ENCODE results near the gene STK31.
"Not testable (repeated sequence)": the region's sequence is repeated elsewhere in the genome, so short reads cannot be mapped to it uniquely, and the experiment has no call there.

The STK31 gene

GRCh38 chr7:23715099-23715498 lies 5.1 kb downstream of the STK31 start:
- DNase-seq (ENCODE audit: extremely low spot score): no peak
- POLR2A ChIA-PET: no interaction called here
- CTCF ChIA-PET: interaction anchor here (0.9 kb wide), 1 partner anchor 30 kb away, joined by 6 read pairs; no protein-coding TSS in a partner anchor
- no peak for TF ChIP-seq FOXK2 (IDR thresholded peaks at IDR 0.05)
- no peak for TF ChIP-seq ZNF384 (IDR thresholded peaks at IDR 0.05)

- TF ChIP-seq L3MBTL2 (conservative IDR thresholded peaks at IDR 0.05): no peak
- TF ChIP-seq SUZ12 (IDR thresholded peaks at IDR 0.05): no peak
- no peak for TF ChIP-seq HDGF (IDR thresholded peaks at IDR 0.05; ENCODE audit: borderline replicate concordance)
- TF ChIP-seq TARDBP (IDR thresholded peaks at IDR 0.05): no peak
- TF ChIP-seq FOXM1 (IDR thresholded peaks at IDR 0.05; ENCODE audit: borderline replicate concordance): no peak
- TF ChIP-seq NFRKB (IDR thresholded peaks at IDR 0.05): no peak
- TF ChIP-seq CTBP1 (IDR thresholded peaks at IDR 0.05; ENCODE audit: borderline replicate concordance): no peak
- TF ChIP-seq PKNOX1 (IDR thresholded peaks at IDR 0.05): no peak
- TF ChIP-seq ZNF384 (IDR thresholded peaks at IDR 0.05): no peak
- no peak for TF ChIP-seq LEF1 (IDR thresholded peaks at IDR 0.05; ENCODE audit: borderline replicate concordance)
- TF ChIP-seq SP1 (IDR thresholded peaks at IDR 0.05): no peak
- ChIA-PET POLR2A (no interaction called here), CTCF (interaction anchor here (1.3 kb wide), 1 partner anchor 171 kb away, joined by 3 read pairs; no protein-coding TSS in a partner anchor)
- DNase-seq (ENCODE audit: extremely low spot score): no peak
Measured at GRCh38 chr7:23717788-23718187, 7.8 kb downstream of the STK31 start.

- POLR2A ChIA-PET: no interaction called here
- no peak for DNase-seq (ENCODE audit: extremely low spot score)
- CTCF ChIA-PET: no interaction called here
- TF ChIP-seq FOXK2 (IDR thresholded peaks at IDR 0.05): no peak
- TF ChIP-seq PKNOX1 (IDR thresholded peaks at IDR 0.05): no peak
- no peak for TF ChIP-seq HDGF (IDR thresholded peaks at IDR 0.05; ENCODE audit: borderline replicate concordance)
- TF ChIP-seq FOXA1 (IDR thresholded peaks at IDR 0.05): no peak
- no peak for TF ChIP-seq LEF1 (IDR thresholded peaks at IDR 0.05; ENCODE audit: borderline replicate concordance)
- TF ChIP-seq SP1 (IDR thresholded peaks at IDR 0.05): no peak
- no peak for TF ChIP-seq NFRKB (IDR thresholded peaks at IDR 0.05)
- no peak for TF ChIP-seq ZNF384 (IDR thresholded peaks at IDR 0.05)
- TF ChIP-seq ELF4 (IDR thresholded peaks at IDR 0.05): no peak
- TF ChIP-seq ARNT (IDR thresholded peaks at IDR 0.05): no peak
- TF ChIP-seq CTBP1 (IDR thresholded peaks at IDR 0.05; ENCODE audit: borderline replicate concordance): no peak
- TF ChIP-seq FOXM1 (IDR thresholded peaks at IDR 0.05; ENCODE audit: borderline replicate concordance): no peak
Measured at GRCh38 chr7:23721456-23721855, 11.4 kb downstream of the STK31 start.

DNA sequence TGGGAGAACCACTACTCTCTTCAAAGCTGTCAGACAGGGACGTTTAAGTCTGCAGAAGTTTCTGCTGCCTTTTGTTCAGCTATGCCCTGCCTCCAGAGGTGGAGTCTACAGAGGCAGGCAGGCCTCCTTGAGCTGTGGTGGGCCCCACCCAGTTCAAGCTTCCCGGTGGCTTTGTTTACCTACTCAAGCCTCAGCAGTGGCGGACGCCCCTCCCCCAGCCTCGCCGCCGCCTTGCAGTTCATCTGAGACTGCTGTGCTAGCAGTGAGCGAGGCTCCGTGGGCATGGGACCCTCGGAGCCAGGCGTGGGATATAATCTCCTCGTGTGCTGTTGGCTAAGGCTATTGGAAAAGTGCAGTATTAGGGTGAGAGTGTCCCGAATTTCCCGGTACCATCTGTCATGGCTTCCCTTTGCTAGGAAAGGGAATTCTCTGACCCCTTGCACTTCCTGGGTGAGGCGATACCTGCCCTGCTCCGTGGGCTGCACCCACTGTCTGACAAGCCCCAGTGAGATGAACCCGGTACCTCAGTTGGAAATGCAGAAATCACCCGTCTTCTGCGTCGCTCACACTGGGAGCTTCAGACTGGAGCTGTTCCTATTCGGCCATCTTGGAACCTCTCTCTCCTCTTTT lies 12.7 kb downstream of the STK31 start:
- DNase-seq (ENCODE audit: extremely low spot score); CTCF ChIA-PET; POLR2A ChIA-PET: not testable (repeated sequence)

GRCh38 chr7:23724113-23724512 lies 14.1 kb downstream of the STK31 start:
- POLR2A ChIA-PET; CTCF ChIA-PET; DNase-seq (ENCODE audit: extremely low spot score): not testable (repeated sequence)

DNA sequence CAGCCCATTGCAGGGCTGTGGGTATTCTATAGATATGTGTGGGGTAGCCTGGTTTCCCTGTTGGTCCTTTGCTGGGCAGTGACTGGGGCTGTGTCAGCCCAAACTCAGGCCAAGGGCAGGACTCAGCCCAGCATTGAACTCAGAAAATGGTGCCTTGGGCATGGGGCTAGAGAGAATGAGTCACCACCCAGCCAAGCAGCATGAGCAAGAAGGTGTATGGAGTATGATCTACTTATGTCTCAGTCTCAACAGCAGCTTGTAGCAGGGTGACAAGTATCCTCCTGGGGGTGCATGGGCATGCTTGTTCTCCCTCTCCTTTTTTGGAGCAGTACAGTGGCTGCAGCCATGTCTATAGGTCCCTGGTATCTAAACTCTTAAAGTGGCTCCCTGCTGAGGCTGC lies 32.0 kb downstream of the STK31 start:
- POLR2A ChIA-PET: no interaction called here
- TF ChIP-seq FOXK2 (IDR thresholded peaks at IDR 0.05): no peak
- no peak for TF ChIP-seq LEF1 (IDR thresholded peaks at IDR 0.05; ENCODE audit: borderline replicate concordance)
- no peak for TF ChIP-seq ELF4 (IDR thresholded peaks at IDR 0.05)
- TF ChIP-seq L3MBTL2 (conservative IDR thresholded peaks at IDR 0.05): no peak
- TF ChIP-seq FOXM1 (IDR thresholded peaks at IDR 0.05; ENCODE audit: borderline replicate concordance): no peak
- no peak for TF ChIP-seq FOXA1 (IDR thresholded peaks at IDR 0.05)
- no peak for TF ChIP-seq ARNT (IDR thresholded peaks at IDR 0.05)
- TF ChIP-seq TARDBP (IDR thresholded peaks at IDR 0.05): no peak
- TF ChIP-seq ZNF384 (IDR thresholded peaks at IDR 0.05): no peak
- TF ChIP-seq HDGF (IDR thresholded peaks at IDR 0.05; ENCODE audit: borderline replicate concordance): no peak
- no peak for TF ChIP-seq SP1 (IDR thresholded peaks at IDR 0.05)
- TF ChIP-seq CTBP1 (IDR thresholded peaks at IDR 0.05; ENCODE audit: borderline replicate concordance): no peak
- no peak for TF ChIP-seq NFRKB (IDR thresholded peaks at IDR 0.05)
- TF ChIP-seq SUZ12 (IDR thresholded peaks at IDR 0.05): no peak
- TF ChIP-seq BHLHE40 (IDR thresholded peaks at IDR 0.05; ENCODE audit: borderline replicate concordance): no peak
- no peak for TF ChIP-seq PKNOX1 (IDR thresholded peaks at IDR 0.05)
- CTCF ChIA-PET: no interaction called here
- DNase-seq (ENCODE audit: extremely low spot score): no peak

DNA sequence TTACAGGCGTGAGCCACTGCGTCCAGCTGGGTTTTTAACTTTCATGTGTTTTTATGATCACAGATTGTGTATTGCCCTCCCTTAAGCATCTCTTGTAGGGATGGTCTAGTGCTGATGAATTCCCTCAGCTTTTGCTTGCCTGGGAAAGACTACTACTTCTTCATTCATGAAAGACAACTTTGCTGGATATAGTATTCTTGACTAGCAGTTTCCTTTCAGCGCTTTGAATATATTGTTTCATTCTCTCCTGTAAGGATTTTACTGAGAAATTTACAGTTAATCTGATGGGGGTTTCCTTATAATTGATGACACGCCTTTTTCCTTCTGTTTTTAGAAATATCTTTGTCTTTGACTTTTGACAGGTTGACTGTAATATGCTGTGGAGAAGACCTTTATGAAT lies 33.2 kb downstream of the STK31 start:
- TF ChIP-seq ELF4 (IDR thresholded peaks at IDR 0.05) (no peak), LEF1 (IDR thresholded peaks at IDR 0.05; ENCODE audit: borderline replicate concordance) (no peak), L3MBTL2 (conservative IDR thresholded peaks at IDR 0.05) (no peak), SP1 (IDR thresholded peaks at IDR 0.05) (no peak), SUZ12 (IDR thresholded peaks at IDR 0.05) (no peak), ARNT (IDR thresholded peaks at IDR 0.05) (no peak), BHLHE40 (IDR thresholded peaks at IDR 0.05; ENCODE audit: borderline replicate concordance) (no peak), FOXK2 (IDR thresholded peaks at IDR 0.05) (no peak), NFRKB (IDR thresholded peaks at IDR 0.05) (no peak), PKNOX1 (IDR thresholded peaks at IDR 0.05) (no peak), ZNF384 (IDR thresholded peaks at IDR 0.05) (no peak), CTBP1 (IDR thresholded peaks at IDR 0.05; ENCODE audit: borderline replicate concordance) (no peak)
- ChIA-PET POLR2A (no interaction called here), CTCF (no interaction called here)
- no peak for DNase-seq (ENCODE audit: extremely low spot score)

Data from HEK293T (cell line).